Astrocyte (in vitro differentiated cells and primary cell): ENCODE data around the gene DNHD1. TPM values are rescaled to one million over a fixed set of nuclear protein-coding genes. Genes with fewer than 3 reads are reported as not detected.

ENCODE experiments used
- DNase-seq: peaks from one replicate; pipeline ENCODE4 v3.0.0-alpha.2; 2010; ENCODE audit warnings: low read depth
- FAIRE-seq: peaks from 2 replicates; lab custom pipeline; 2011; peaks lifted over from hg19 to GRCh38; lab: Jason Lieb, UNC
- H2AFZ ChIP-seq: 2 replicates; pipeline ENCODE4 v1.6.0; 2012; ENCODE audit warnings: low read depth, low read length, inconsistent platforms
- H3K27ac ChIP-seq: 2 replicates; pipeline ENCODE4 v1.5.1; 2011; ENCODE audit warnings: low read depth, low read length, inconsistent platforms
- H3K27me3 ChIP-seq: 2 replicates; pipeline ENCODE4 v1.6.0; 2011; ENCODE audit warnings: low read length, inconsistent platforms; ENCODE audit not compliant: insufficient read depth
- H3K36me3 ChIP-seq: 2 replicates; pipeline ENCODE4 v1.5.1; 2011; ENCODE audit warnings: low read length, inconsistent platforms; ENCODE audit not compliant: insufficient read depth
- H3K4me1 ChIP-seq: 2 replicates; pipeline ENCODE4 v1.5.1; 2011; ENCODE audit warnings: low read length, inconsistent platforms; ENCODE audit not compliant: insufficient read depth
- H3K4me2 ChIP-seq: 2 replicates; pipeline ENCODE4 v1.6.0; 2012; ENCODE audit warnings: low read length, inconsistent platforms
- H3K4me3 ChIP-seq: 2 replicates; pipeline ENCODE4 v1.5.1; 2011; ENCODE audit warnings: low read depth, mild to moderate bottlenecking, low read length, inconsistent platforms; ENCODE audit not compliant: insufficient read depth
- H3K79me2 ChIP-seq: 2 replicates; pipeline ENCODE4 v1.6.0; 2012; ENCODE audit warnings: mild to moderate bottlenecking, low read length, inconsistent platforms; ENCODE audit not compliant: insufficient read depth
- H3K9ac ChIP-seq: 2 replicates; pipeline ENCODE4 v1.6.0; 2012; ENCODE audit warnings: mild to moderate bottlenecking, low read length, inconsistent platforms
- H3K9me3 ChIP-seq: 2 replicates; pipeline ENCODE4 v1.5.1; 2012; ENCODE audit warnings: low read depth, mild to moderate bottlenecking, low read length, inconsistent platforms; ENCODE audit not compliant: insufficient read depth
- H4K20me1 ChIP-seq: 2 replicates; pipeline ENCODE4 v1.6.0; 2012; ENCODE audit warnings: low read length, inconsistent platforms; ENCODE audit not compliant: insufficient read depth
- H3K27ac Mint-ChIP-seq: one replicate; pipeline ENCODE4 v1.8.0; 2021; ENCODE audit warnings: mild to moderate bottlenecking, mixed read lengths; ENCODE audit not compliant: unreplicated experiment
- H3K27me3 Mint-ChIP-seq: one replicate; pipeline ENCODE4 v1.8.0; 2021; ENCODE audit warnings: low read depth, mixed read lengths; ENCODE audit not compliant: unreplicated experiment
- H3K36me3 Mint-ChIP-seq: one replicate; pipeline ENCODE4 v1.8.0; 2021; ENCODE audit warnings: low read depth, mixed read lengths; ENCODE audit not compliant: unreplicated experiment
- H3K4me1 Mint-ChIP-seq: one replicate; pipeline ENCODE4 v1.8.0; 2021; ENCODE audit warnings: low read depth, mixed read lengths; ENCODE audit not compliant: unreplicated experiment
- H3K4me3 Mint-ChIP-seq: one replicate; pipeline ENCODE4 v1.8.0; 2021; ENCODE audit warnings: mild to moderate bottlenecking, moderate library complexity, mixed read lengths; ENCODE audit not compliant: unreplicated experiment
- H3K9me3 Mint-ChIP-seq: one replicate; pipeline ENCODE4 v1.8.0; 2021; ENCODE audit warnings: mild to moderate bottlenecking, mixed read lengths; ENCODE audit not compliant: unreplicated experiment
- EZH2 ChIP-seq: IDR thresholded peaks from 2 replicates; pipeline ENCODE4 v1.6.1; 2012; ENCODE audit warnings: mild to moderate bottlenecking, low read length, inconsistent platforms; ENCODE audit not compliant: insufficient read depth
- total RNA-seq: library from RNA; stranded (reverse); gene quantifications from 2 replicates; pipeline ENCODE4 v1.2.1, GENCODE V29; 2021
- TF ChIP-seq, protein P1 (sequence below): IDR thresholded peaks from 2 replicates; pipeline ENCODE4 v1.5.1; 2011; ENCODE audit warnings: low read depth, mild to moderate bottlenecking, inconsistent platforms, low read length, moderate library complexity; ENCODE audit not compliant: insufficient read depth

The DNHD1 gene
- total RNA-seq, 1 donor from 2014 or later: 8.2 TPM

DNA sequence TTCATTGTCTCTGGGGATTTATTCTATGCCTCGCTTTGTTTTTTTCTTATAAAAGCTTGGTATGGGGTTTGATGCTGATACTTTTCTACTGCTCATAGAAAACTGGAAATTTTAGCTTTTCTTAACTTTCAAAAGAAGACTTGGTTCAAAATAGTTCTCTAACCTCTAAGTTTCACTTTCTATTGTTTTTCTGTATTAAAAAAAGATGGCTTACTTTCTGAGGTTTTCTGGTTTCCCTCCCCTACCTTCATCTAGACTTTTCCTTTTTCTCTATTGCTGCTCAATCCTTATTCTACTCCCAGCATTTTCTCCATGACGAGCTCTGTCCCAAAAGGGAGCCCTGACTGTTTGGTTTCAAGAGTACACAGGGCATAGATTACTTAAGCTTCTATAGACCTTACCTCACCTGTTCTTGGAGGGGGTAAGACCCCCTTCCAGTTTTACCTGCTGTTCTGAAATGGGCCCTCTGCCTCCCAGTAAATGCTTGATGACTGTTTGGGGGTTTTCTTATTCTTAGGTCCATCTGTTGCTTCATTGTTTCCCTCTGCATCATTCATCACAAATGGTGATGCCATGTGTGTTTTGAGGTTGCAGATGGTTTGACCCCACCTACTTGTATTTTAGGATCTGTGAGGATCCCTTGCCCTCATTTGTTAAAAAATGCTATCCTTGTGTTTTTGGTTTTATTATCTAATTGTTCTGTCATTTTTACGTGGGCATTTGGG, 29.5 kb downstream of the DNHD1 start:
- H3K36me3 Mint-ChIP-seq: no peaks in the 10 kb centered on the region
- H3K4me3 Mint-ChIP-seq: no peak overlapping the region
- Histone ChIP-seq H4K20me1 (no peaks in the 10 kb centered on the region), H3K4me3 (no peak overlapping the region), H3K4me2 (no peak overlapping the region), H2AFZ (no peak overlapping the region), H3K4me1 (peaks cover 2% of the 10 kb centered on the region), H3K9me3 (no peaks in the 10 kb centered on the region), H3K79me2 (no peaks in the 10 kb centered on the region), H3K9ac (no peak overlapping the region), H3K27ac (no peak overlapping the region), H3K27me3 (no peaks in the 10 kb centered on the region), H3K36me3 (no peaks in the 10 kb centered on the region)
- TF ChIP-seq, protein P1, sequence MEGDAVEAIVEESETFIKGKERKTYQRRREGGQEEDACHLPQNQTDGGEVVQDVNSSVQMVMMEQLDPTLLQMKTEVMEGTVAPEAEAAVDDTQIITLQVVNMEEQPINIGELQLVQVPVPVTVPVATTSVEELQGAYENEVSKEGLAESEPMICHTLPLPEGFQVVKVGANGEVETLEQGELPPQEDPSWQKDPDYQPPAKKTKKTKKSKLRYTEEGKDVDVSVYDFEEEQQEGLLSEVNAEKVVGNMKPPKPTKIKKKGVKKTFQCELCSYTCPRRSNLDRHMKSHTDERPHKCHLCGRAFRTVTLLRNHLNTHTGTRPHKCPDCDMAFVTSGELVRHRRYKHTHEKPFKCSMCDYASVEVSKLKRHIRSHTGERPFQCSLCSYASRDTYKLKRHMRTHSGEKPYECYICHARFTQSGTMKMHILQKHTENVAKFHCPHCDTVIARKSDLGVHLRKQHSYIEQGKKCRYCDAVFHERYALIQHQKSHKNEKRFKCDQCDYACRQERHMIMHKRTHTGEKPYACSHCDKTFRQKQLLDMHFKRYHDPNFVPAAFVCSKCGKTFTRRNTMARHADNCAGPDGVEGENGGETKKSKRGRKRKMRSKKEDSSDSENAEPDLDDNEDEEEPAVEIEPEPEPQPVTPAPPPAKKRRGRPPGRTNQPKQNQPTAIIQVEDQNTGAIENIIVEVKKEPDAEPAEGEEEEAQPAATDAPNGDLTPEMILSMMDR: no peak
- TF ChIP-seq EZH2: no peak
- no peaks in the 10 kb centered on the region for H3K9me3 Mint-ChIP-seq
- H3K27me3 Mint-ChIP-seq: no peaks in the 10 kb centered on the region
- peaks cover 13% of the 10 kb centered on the region for H3K4me1 Mint-ChIP-seq
- FAIRE-seq (no peak), DNase-seq (no peak)
- no peak overlapping the region for H3K27ac Mint-ChIP-seq

DNA sequence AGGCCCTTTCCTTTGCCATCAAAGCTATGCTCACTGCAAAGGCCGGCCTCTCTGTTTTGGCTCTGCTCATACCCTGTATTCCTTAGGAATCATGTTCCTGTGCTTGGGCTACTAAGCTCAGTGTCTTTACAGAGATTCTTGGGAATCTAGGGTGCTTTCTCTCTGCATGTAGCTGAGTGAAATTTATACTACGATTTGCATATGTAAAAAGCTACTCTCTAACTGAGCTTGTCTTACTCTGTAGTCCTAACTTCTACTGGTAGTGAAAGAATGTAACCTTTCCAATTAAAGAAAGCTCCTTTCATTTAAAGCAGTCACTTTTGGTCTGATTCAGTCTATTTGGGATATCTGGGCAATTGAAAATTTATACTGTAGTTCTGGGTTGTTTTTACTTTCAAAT, 32.2 kb downstream of the DNHD1 start:
- no peaks in the 10 kb centered on the region for H3K4me1 ChIP-seq
- Mint-ChIP-seq H3K27me3 (no peaks in the 10 kb centered on the region), H3K27ac (no peak overlapping the region), H3K4me3 (no peak overlapping the region), H3K36me3 (peaks cover 5% of the 10 kb centered on the region), H3K9me3 (no peaks in the 10 kb centered on the region), H3K4me1 (peaks cover 6% of the 10 kb centered on the region)
- no peak overlapping the region for H3K27ac ChIP-seq
- no peaks in the 10 kb centered on the region for H3K27me3 ChIP-seq
- H4K20me1 ChIP-seq: peaks cover 4% of the 10 kb centered on the region
- no peaks in the 10 kb centered on the region for H3K36me3 ChIP-seq
- no peak for DNase-seq
- no peak overlapping the region for H3K9ac ChIP-seq
- no peak overlapping the region for H3K4me3 ChIP-seq
- no peaks in the 10 kb centered on the region for H3K79me2 ChIP-seq
- no peak overlapping the region for H2AFZ ChIP-seq
- H3K4me2 ChIP-seq: no peak overlapping the region
- TF ChIP-seq EZH2: no peak
- TF ChIP-seq, protein P1: no peak
- FAIRE-seq: no peak
- no peaks in the 10 kb centered on the region for H3K9me3 ChIP-seq

DNA sequence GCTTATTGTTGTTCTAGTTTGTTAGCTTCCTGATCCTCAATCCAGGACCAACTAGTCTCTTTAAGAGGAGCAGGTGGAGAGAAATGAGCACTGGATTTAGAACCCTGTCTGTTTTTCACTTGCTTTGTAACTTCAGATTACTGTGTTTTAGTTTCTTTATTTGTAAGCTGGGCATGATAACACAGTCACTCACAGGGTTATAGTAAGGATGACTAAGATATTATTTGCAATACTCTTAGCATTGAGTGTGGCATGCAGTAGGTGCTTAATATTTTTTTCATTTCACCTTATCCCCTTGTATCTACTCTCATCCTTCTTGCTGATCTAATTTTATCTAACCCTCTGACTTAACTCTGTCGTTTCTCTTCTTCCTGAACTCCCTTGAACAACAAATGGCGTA, 33.8 kb downstream of the DNHD1 start:
- Mint-ChIP-seq H3K4me1 (peaks cover 1% of the 10 kb centered on the region), H3K27me3 (no peaks in the 10 kb centered on the region), H3K4me3 (no peak overlapping the region), H3K9me3 (no peaks in the 10 kb centered on the region), H3K27ac (no peak overlapping the region), H3K36me3 (peaks cover 5% of the 10 kb centered on the region)
- no peaks in the 10 kb centered on the region for H3K4me1 ChIP-seq
- H3K4me2 ChIP-seq: no peak overlapping the region
- FAIRE-seq: no peak
- H4K20me1 ChIP-seq: peaks cover 4% of the 10 kb centered on the region
- H3K9me3 ChIP-seq: no peaks in the 10 kb centered on the region
- DNase-seq: no peak
- H3K27ac ChIP-seq: no peak overlapping the region
- no peaks in the 10 kb centered on the region for H3K79me2 ChIP-seq
- H3K36me3 ChIP-seq: peaks cover 2% of the 10 kb centered on the region
- H3K4me3 ChIP-seq: no peak overlapping the region
- TF ChIP-seq, protein P1: no peak
- TF ChIP-seq EZH2: no peak
- no peak overlapping the region for H2AFZ ChIP-seq
- H3K27me3 ChIP-seq: no peaks in the 10 kb centered on the region
- no peak overlapping the region for H3K9ac ChIP-seq
